ENCODE measurements around the gene CENPM.

- TF ChIP-seq YY1 (IDR thresholded peaks at IDR 0.05; ENCODE audit: insufficient read depth, insufficient read length): no peak
- no peak for TF ChIP-seq ZNF274 (IDR thresholded peaks at IDR 0.05; ENCODE audit: low read depth, low read length)
- TF ChIP-seq SUZ12 (IDR thresholded peaks at IDR 0.05; ENCODE audit: extremely low read depth, insufficient read depth, insufficient read length): no peak
These were observed 31.7 kb downstream of the CENPM start, which contains the start of gene SHISA8 for GRCh38 chr22:41915035-41915785.
